ENCODE data around the gene MEIS1. TPM values are rescaled to one million over a fixed set of nuclear protein-coding genes. Genes with fewer than 3 reads are reported as not detected.

MEIS1 gene
- total and polyA plus RNA-seq, 8 donors: 4.8 to 172 (median 38.5) TPM

- WGBS, 5 donors: 12 to 29% (median 24%) methylated on average over 2 of the region's 2 CpGs
- Histone ChIP-seq H3K4me3 (no peak overlapping the region), H3K4me1 (peaks cover 0 to 40% (median 20%) of the 10 kb centered on the region in 4 donors), H3K9me3 (no peaks in the 10 kb centered on the region), H3K36me3 (peaks cover 0 to 6% (median 0%) of the 10 kb centered on the region in 4 donors), H3K27ac (peak overlapping the region in 1 of 5 donors; percentile 3), H3K27me3 (no peaks in the 10 kb centered on the region)
- peak in 1 of 2 donors; percentile 74 for DNase-seq
- TF ChIP-seq POLR2A (IDR thresholded peaks at IDR 0.05) (no peak), POLR2AphosphoS5 (IDR thresholded peaks at IDR 0.05) (peak in 1 of 3 donors; percentile 53)
- intact Hi-C loops (cut with DNase I; ENCODE audit: low total_unique reads): loop anchor here (10.0 kb wide), 1 partner anchor 51 kb away; no protein-coding TSS in a partner anchor
These were observed 80.8 kb downstream of the MEIS1 start for GRCh38 chr2:66515743-66516142.

GRCh38 chr2:66516499-66516898 is 81.6 kb downstream of the MEIS1 start:
- WGBS, 5 donors: 88 to 97% (median 94%) methylated on average over 8 of the region's 8 CpGs
- Histone ChIP-seq H3K36me3 (peaks cover 0 to 6% (median 0%) of the 10 kb centered on the region in 4 donors), H3K4me3 (no peak overlapping the region), H3K27me3 (no peaks in the 10 kb centered on the region), H3K9me3 (no peaks in the 10 kb centered on the region), H3K27ac (no peak overlapping the region), H3K4me1 (peaks cover 0 to 42% (median 21%) of the 10 kb centered on the region in 4 donors)
- DNase-seq: no peak
- TF ChIP-seq EP300 (IDR thresholded peaks at IDR 0.05): no peak
- TF ChIP-seq POLR2A (IDR thresholded peaks at IDR 0.05): no peak
- TF ChIP-seq POLR2AphosphoS5 (IDR thresholded peaks at IDR 0.05): no peak
- intact Hi-C loops (cut with DNase I; ENCODE audit: low total_unique reads): loop anchor here (10.0 kb wide), 1 partner anchor 52 kb away; no protein-coding TSS in a partner anchor

GRCh38 chr2:66517772-66518171 is 82.8 kb downstream of the MEIS1 start:
- Histone ChIP-seq H3K4me1 (peaks cover 0 to 50% (median 23%) of the 10 kb centered on the region in 4 donors), H3K27me3 (no peaks in the 10 kb centered on the region), H3K9me3 (no peaks in the 10 kb centered on the region), H3K4me3 (no peak overlapping the region), H3K27ac (no peak overlapping the region), H3K36me3 (peaks cover 0 to 6% (median 0%) of the 10 kb centered on the region in 4 donors)
- DNase-seq: no peak
- 67 to 90% (median 88%) methylated on average over 4 of the region's 4 CpGs for WGBS, 5 donors
- intact Hi-C loops (cut with DNase I; ENCODE audit: low total_unique reads): loop anchor here (10.0 kb wide), 1 partner anchor 53 kb away; no protein-coding TSS in a partner anchor
- no peak for TF ChIP-seq POLR2A (IDR thresholded peaks at IDR 0.05)
- no peak for TF ChIP-seq POLR2AphosphoS5 (IDR thresholded peaks at IDR 0.05)
- no peak for TF ChIP-seq EP300 (IDR thresholded peaks at IDR 0.05)
- no peak for TF ChIP-seq CTCF (IDR thresholded peaks at IDR 0.05)

- Histone ChIP-seq H3K36me3 (peaks cover 0 to 6% (median 0%) of the 10 kb centered on the region in 4 donors), H3K27ac (no peak overlapping the region), H3K4me1 (peaks cover 0 to 57% (median 27%) of the 10 kb centered on the region in 4 donors), H3K9me3 (no peaks in the 10 kb centered on the region), H3K27me3 (no peaks in the 10 kb centered on the region), H3K4me3 (no peak overlapping the region)
- DNase-seq: no peak
- 80 to 96% (median 90%) methylated on average over 6 of the region's 6 CpGs for WGBS, 5 donors
- intact Hi-C loops (cut with DNase I; ENCODE audit: low total_unique reads): loop anchor here (10.0 kb wide), 1 partner anchor 55 kb away; no protein-coding TSS in a partner anchor
- TF ChIP-seq EP300 (IDR thresholded peaks at IDR 0.05): no peak
- TF ChIP-seq CTCF (IDR thresholded peaks at IDR 0.05): no peak
- no peak for TF ChIP-seq POLR2AphosphoS5 (IDR thresholded peaks at IDR 0.05)
- no peak for TF ChIP-seq POLR2A (IDR thresholded peaks at IDR 0.05)
These were observed 84.4 kb downstream of the MEIS1 start for GRCh38 chr2:66519264-66519843.

GRCh38 chr2:66521291-66521922 is 86.5 kb downstream of the MEIS1 start:
- Histone ChIP-seq H3K36me3 (peaks cover 0 to 10% (median 0%) of the 10 kb centered on the region in 4 donors), H3K4me3 (no peak overlapping the region), H3K27ac (no peak overlapping the region), H3K27me3 (no peaks in the 10 kb centered on the region), H3K9me3 (no peaks in the 10 kb centered on the region), H3K4me1 (peaks cover 0 to 56% (median 26%) of the 10 kb centered on the region in 4 donors)
- no peak for DNase-seq
- TF ChIP-seq POLR2A (IDR thresholded peaks at IDR 0.05): no peak
- TF ChIP-seq POLR2AphosphoS5 (IDR thresholded peaks at IDR 0.05): no peak
- TF ChIP-seq EP300 (IDR thresholded peaks at IDR 0.05): no peak
- TF ChIP-seq CTCF (IDR thresholded peaks at IDR 0.05): no peak
- intact Hi-C loops (cut with DNase I; ENCODE audit: low total_unique reads): no loop called here
- 75 to 93% (median 83%) methylated on average over 7 of the region's 7 CpGs for WGBS, 5 donors

Measured in stomach (tissue), 9 donors.